Peyer's patch (tissue), 4 donors: ENCODE results near the gene TMEM132D. TPM values are rescaled to one million over a fixed set of nuclear protein-coding genes. Genes with fewer than 3 reads are reported as not detected.

ENCODE experiments used
- DNase-seq, 3 donors: peaks; one replicate each; pipeline ENCODE4 v3.0.0-alpha.2; 2017 to 2019
- H3K27ac ChIP-seq, 4 donors: fragments of 200-600 bp; sonication (generic); one replicate each; pipeline ENCODE4 v1.5.1; 2016 to 2019
- H3K27me3 ChIP-seq, 2 donors: fragments of 200-600 bp; sonication (generic); one replicate each; pipeline ENCODE4 v1.5.1; 2019
- H3K36me3 ChIP-seq, 3 donors: fragments of 200-600 bp; sonication (generic); one replicate each; pipeline ENCODE4 v1.5.1; 2016 to 2019
- H3K4me1 ChIP-seq, 4 donors: fragments of 200-600 bp; sonication (generic); one replicate each; pipeline ENCODE4 v1.5.1; 2016 to 2019
- H3K4me3 ChIP-seq, 4 donors: fragments of 200-600 bp; sonication (generic); 1 replicate in 3 of 4; 2 replicates in 1 of 4; pipeline ENCODE4 v1.5.1; 2016 to 2019; ENCODE audit warnings: mild to moderate bottlenecking in 1 of 4
- H3K9me3 ChIP-seq, 4 donors: fragments of 200-600 bp; sonication (generic); one replicate each; pipeline ENCODE4 v1.5.1; 2016 to 2019; ENCODE audit warnings: mild to moderate bottlenecking in 1 of 4
- CTCF ChIP-seq, 6 experiments: fragments of 450-650 bp in 4 of 6; fragments of 200-600 bp in 2 of 6; sonication (generic) in 1 of 6; IDR thresholded peaks; one replicate each; pipeline ENCODE4 v1.5.1; 2017 to 2019; ENCODE audit warnings: antibody characterized with exemption in 6 of 6, mild to moderate bottlenecking in 3 of 6, moderate library complexity in 1 of 6
- POLR2A ChIP-seq, 2 donors: fragments of 450-650 bp; IDR thresholded peaks; one replicate each; pipeline ENCODE4 v1.5.1; 2017; ENCODE audit warnings: antibody characterized with exemption in 2 of 2, mild to moderate bottlenecking in 2 of 2, moderate library complexity in 2 of 2
- total RNA-seq, 4 donors: library from RNA; depleted of rRNA; stranded (reverse); fragments of >200 nt; gene quantifications; one replicate each; pipeline ENCODE4 v1.1.0, GENCODE V29; 2016

The TMEM132D gene
- total RNA-seq, 4 donors from 2014 or later: 0.27 to 1.7 (median 0.41) TPM

GRCh38 chr12:129534966-129535750 is 368.7 kb downstream of the TMEM132D start:
- H3K27me3 ChIP-seq: no peaks in the 10 kb centered on the region
- no peaks in the 10 kb centered on the region for H3K9me3 ChIP-seq
- H3K36me3 ChIP-seq: no peaks in the 10 kb centered on the region
- no peak overlapping the region for H3K27ac ChIP-seq
- no peak overlapping the region for H3K4me3 ChIP-seq
- no peaks in the 10 kb centered on the region for H3K4me1 ChIP-seq
- no peak for TF ChIP-seq POLR2A (IDR thresholded peaks at IDR 0.05)
- TF ChIP-seq CTCF (IDR thresholded peaks at IDR 0.05): no peak
- no peak for DNase-seq

GRCh38 chr12:129532707-129533499 is 370.9 kb downstream of the TMEM132D start:
- no peaks in the 10 kb centered on the region for H3K27me3 ChIP-seq
- H3K36me3 ChIP-seq: no peaks in the 10 kb centered on the region
- no peaks in the 10 kb centered on the region for H3K4me1 ChIP-seq
- no peak overlapping the region for H3K4me3 ChIP-seq
- no peak overlapping the region for H3K27ac ChIP-seq
- no peaks in the 10 kb centered on the region for H3K9me3 ChIP-seq
- no peak for DNase-seq
- TF ChIP-seq POLR2A (IDR thresholded peaks at IDR 0.05): no peak
- TF ChIP-seq CTCF (IDR thresholded peaks at IDR 0.05): no peak

GRCh38 chr12:129532082-129532481 is 371.7 kb downstream of the TMEM132D start:
- H3K27ac ChIP-seq: no peak overlapping the region
- H3K4me1 ChIP-seq: no peaks in the 10 kb centered on the region
- no peaks in the 10 kb centered on the region for H3K27me3 ChIP-seq
- no peak for TF ChIP-seq POLR2A (IDR thresholded peaks at IDR 0.05)
- TF ChIP-seq CTCF (IDR thresholded peaks at IDR 0.05): no peak
- H3K9me3 ChIP-seq: no peaks in the 10 kb centered on the region
- H3K36me3 ChIP-seq: no peaks in the 10 kb centered on the region
- DNase-seq: no peak
- H3K4me3 ChIP-seq: no peak overlapping the region

GRCh38 chr12:129530984-129531383 is 372.8 kb downstream of the TMEM132D start:
- Histone ChIP-seq H3K27ac (no peak overlapping the region), H3K9me3 (no peaks in the 10 kb centered on the region), H3K4me3 (peak overlapping the region in 1 of 4 donors; percentile 15), H3K27me3 (no peaks in the 10 kb centered on the region), H3K4me1 (no peaks in the 10 kb centered on the region), H3K36me3 (no peaks in the 10 kb centered on the region)
- TF ChIP-seq POLR2A (IDR thresholded peaks at IDR 0.05) (no peak), CTCF (IDR thresholded peaks at IDR 0.05) (no peak)
- peak in 2 of 3 donors; percentile 88 for DNase-seq

- Histone ChIP-seq H3K9me3 (no peaks in the 10 kb centered on the region), H3K4me1 (no peaks in the 10 kb centered on the region), H3K36me3 (no peaks in the 10 kb centered on the region), H3K27me3 (no peaks in the 10 kb centered on the region), H3K27ac (no peak overlapping the region), H3K4me3 (peak overlapping the region in 1 of 4 donors; percentile 15)
- TF ChIP-seq POLR2A (IDR thresholded peaks at IDR 0.05) (no peak), CTCF (IDR thresholded peaks at IDR 0.05) (no peak)
- DNase-seq: no peak
Measured at GRCh38 chr12:129530517-129530916, 373.3 kb downstream of the TMEM132D start.
